DND-41 (cell line): Measurements from ENCODE around the gene PITX3.

Experiments
- ATAC-seq: fragments of 200-7000 bp; cut with Tn5 transposase; 3 replicates; pipeline ENCODE4 v1.9.1; 2021; ENCODE audit warnings: low read depth; ENCODE audit not compliant: insufficient read depth
- DNase-seq: peaks from one replicate; pipeline ENCODE4 v3.0.0-alpha.2; 2020
- H2AFZ ChIP-seq: 2 replicates; pipeline ENCODE4 v1.6.0; 2012; ENCODE audit warnings: low read depth, low read length
- H3K27ac ChIP-seq: 2 replicates; pipeline ENCODE4 v1.5.1; 2012; ENCODE audit warnings: low read length, inconsistent platforms
- H3K27me3 ChIP-seq: fragments of 200-600 bp; sonication (generic); 2 replicates; pipeline ENCODE4 v1.6.0; 2012; ENCODE audit warnings: low read length, mild to moderate bottlenecking, inconsistent platforms; ENCODE audit not compliant: insufficient read depth, poor library complexity
- H3K36me3 ChIP-seq: 2 replicates; pipeline ENCODE4 v1.5.1; 2012; ENCODE audit warnings: low read length, inconsistent platforms; ENCODE audit not compliant: insufficient read depth
- H3K4me1 ChIP-seq: 2 replicates; pipeline ENCODE4 v1.5.1; 2012; ENCODE audit warnings: mild to moderate bottlenecking, low read length; ENCODE audit not compliant: insufficient read depth
- H3K4me2 ChIP-seq: 2 replicates; pipeline ENCODE4 v1.6.0; 2012; ENCODE audit warnings: mild to moderate bottlenecking, moderate library complexity, low read length, inconsistent platforms; ENCODE audit not compliant: insufficient read depth
- H3K4me3 ChIP-seq, 2 experiments: fragments of 200-600 bp in 1 of 2; shearing (Covaris generic) in 1 of 2; 2 replicates each; pipeline ENCODE4 v1.5.1; 2012 to 2016; ENCODE audit warnings: inconsistent platforms in 2 of 2, low read length in 2 of 2, mild to moderate bottlenecking in 2 of 2, low read depth in 1 of 2, moderate library complexity in 1 of 2
- H3K79me2 ChIP-seq: 2 replicates; pipeline ENCODE4 v1.6.0; 2012; ENCODE audit warnings: low read length, inconsistent platforms; ENCODE audit not compliant: insufficient read depth
- H3K9ac ChIP-seq: 2 replicates; pipeline ENCODE4 v1.6.0; 2012; ENCODE audit warnings: low read depth, mild to moderate bottlenecking, inconsistent platforms, low read length, moderate library complexity
- H3K9me3 ChIP-seq: 2 replicates; pipeline ENCODE4 v1.5.1; 2012; ENCODE audit warnings: low read length, moderate library complexity, mild to moderate bottlenecking, inconsistent platforms; ENCODE audit not compliant: insufficient read depth, severe bottlenecking
- H4K20me1 ChIP-seq: 2 replicates; pipeline ENCODE4 v1.6.0; 2012; ENCODE audit warnings: low read length; ENCODE audit not compliant: insufficient read depth
- EZH2 ChIP-seq: IDR thresholded peaks from 3 replicates; pipeline ENCODE4 v1.6.1; 2012; ENCODE audit warnings: borderline replicate concordance, low read depth, mild to moderate bottlenecking, moderate library complexity, low read length, inconsistent platforms; ENCODE audit not compliant: severe bottlenecking
- TF ChIP-seq, protein P1 (sequence below): IDR thresholded peaks from 2 replicates; pipeline ENCODE4 v1.5.1; 2012; ENCODE audit warnings: borderline replicate concordance, low read length, moderate library complexity, mild to moderate bottlenecking; ENCODE audit not compliant: poor library complexity, severe bottlenecking; ENCODE audit errors: extremely low read depth

The PITX3 gene

DNA sequence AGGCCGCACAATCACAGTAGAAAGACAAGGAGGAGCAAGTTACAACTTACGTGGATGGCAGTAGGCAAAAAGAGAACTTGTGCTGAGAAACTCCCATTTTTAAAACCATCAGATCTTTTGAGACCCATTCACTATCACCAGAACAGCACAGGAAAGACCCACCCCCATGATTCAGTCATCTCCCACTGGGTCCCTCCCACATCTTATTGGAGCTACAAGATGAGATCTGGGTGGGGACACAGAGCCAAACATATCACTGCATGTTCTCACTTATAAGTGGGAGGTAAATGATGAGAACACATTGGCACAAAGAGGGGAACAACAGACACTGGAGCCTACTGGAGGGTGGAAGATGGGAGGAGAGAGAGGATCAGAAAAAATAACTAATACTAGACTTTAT lies 56.7 kb downstream of the PITX3 start:
- Histone ChIP-seq H3K4me3 (no peak overlapping the region), H3K27me3 (no peaks in the 10 kb centered on the region), H3K9ac (no peak overlapping the region), H4K20me1 (no peaks in the 10 kb centered on the region), H3K36me3 (no peaks in the 10 kb centered on the region), H3K27ac (no peak overlapping the region), H3K79me2 (no peaks in the 10 kb centered on the region), H2AFZ (no peak overlapping the region), H3K4me2 (no peak overlapping the region), H3K4me1 (peaks cover 5% of the 10 kb centered on the region), H3K9me3 (no peaks in the 10 kb centered on the region)
- no peak for ATAC-seq
- TF ChIP-seq, protein P1, sequence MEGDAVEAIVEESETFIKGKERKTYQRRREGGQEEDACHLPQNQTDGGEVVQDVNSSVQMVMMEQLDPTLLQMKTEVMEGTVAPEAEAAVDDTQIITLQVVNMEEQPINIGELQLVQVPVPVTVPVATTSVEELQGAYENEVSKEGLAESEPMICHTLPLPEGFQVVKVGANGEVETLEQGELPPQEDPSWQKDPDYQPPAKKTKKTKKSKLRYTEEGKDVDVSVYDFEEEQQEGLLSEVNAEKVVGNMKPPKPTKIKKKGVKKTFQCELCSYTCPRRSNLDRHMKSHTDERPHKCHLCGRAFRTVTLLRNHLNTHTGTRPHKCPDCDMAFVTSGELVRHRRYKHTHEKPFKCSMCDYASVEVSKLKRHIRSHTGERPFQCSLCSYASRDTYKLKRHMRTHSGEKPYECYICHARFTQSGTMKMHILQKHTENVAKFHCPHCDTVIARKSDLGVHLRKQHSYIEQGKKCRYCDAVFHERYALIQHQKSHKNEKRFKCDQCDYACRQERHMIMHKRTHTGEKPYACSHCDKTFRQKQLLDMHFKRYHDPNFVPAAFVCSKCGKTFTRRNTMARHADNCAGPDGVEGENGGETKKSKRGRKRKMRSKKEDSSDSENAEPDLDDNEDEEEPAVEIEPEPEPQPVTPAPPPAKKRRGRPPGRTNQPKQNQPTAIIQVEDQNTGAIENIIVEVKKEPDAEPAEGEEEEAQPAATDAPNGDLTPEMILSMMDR: no peak
- no peak for TF ChIP-seq EZH2
- no peak for DNase-seq
